ENCODE data around the gene RPA1. TPM values are rescaled to one million over a fixed set of nuclear protein-coding genes. Genes with fewer than 3 reads are reported as not detected.

The RPA1 gene
- total and polyA plus RNA-seq, 2 experiments from 2014 or later = 50.0 to 78.9 TPM

DNA sequence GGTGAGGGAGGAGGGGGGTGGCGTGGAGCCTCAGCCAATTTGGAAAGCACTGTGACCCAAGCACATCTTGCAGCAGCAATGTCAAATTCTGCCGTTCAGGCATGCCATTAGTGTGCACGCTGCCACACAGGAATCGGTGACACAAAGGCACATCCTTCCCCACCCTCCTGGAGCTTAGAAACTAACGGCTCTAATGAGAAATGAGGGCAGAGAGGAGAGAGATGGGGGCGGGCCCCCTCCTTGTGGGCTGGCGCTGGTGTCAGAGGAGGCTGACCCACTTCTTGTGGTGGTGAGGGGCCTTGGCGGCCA lies 100.5 kb downstream of the RPA1 start:
- TF ChIP-seq, protein P1, sequence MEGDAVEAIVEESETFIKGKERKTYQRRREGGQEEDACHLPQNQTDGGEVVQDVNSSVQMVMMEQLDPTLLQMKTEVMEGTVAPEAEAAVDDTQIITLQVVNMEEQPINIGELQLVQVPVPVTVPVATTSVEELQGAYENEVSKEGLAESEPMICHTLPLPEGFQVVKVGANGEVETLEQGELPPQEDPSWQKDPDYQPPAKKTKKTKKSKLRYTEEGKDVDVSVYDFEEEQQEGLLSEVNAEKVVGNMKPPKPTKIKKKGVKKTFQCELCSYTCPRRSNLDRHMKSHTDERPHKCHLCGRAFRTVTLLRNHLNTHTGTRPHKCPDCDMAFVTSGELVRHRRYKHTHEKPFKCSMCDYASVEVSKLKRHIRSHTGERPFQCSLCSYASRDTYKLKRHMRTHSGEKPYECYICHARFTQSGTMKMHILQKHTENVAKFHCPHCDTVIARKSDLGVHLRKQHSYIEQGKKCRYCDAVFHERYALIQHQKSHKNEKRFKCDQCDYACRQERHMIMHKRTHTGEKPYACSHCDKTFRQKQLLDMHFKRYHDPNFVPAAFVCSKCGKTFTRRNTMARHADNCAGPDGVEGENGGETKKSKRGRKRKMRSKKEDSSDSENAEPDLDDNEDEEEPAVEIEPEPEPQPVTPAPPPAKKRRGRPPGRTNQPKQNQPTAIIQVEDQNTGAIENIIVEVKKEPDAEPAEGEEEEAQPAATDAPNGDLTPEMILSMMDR (IDR thresholded peaks at IDR 0.05; ENCODE audit: low read depth, low read length) = no peak
- Histone ChIP-seq H3K4me1 (ENCODE audit: low read depth) (peaks cover 40% of the 10 kb centered on the region), H3K4me3 (no peak overlapping the region), H3K9me3 (ENCODE audit: low read depth) (no peaks in the 10 kb centered on the region), H3K36me3 (no peaks in the 10 kb centered on the region), H3K27me3 (no peaks in the 10 kb centered on the region), H3K27ac (no peak overlapping the region)
- DNase-seq (ENCODE audit: low read depth in 1 of 2, low spot score in 1 of 2) = no peak

DNA sequence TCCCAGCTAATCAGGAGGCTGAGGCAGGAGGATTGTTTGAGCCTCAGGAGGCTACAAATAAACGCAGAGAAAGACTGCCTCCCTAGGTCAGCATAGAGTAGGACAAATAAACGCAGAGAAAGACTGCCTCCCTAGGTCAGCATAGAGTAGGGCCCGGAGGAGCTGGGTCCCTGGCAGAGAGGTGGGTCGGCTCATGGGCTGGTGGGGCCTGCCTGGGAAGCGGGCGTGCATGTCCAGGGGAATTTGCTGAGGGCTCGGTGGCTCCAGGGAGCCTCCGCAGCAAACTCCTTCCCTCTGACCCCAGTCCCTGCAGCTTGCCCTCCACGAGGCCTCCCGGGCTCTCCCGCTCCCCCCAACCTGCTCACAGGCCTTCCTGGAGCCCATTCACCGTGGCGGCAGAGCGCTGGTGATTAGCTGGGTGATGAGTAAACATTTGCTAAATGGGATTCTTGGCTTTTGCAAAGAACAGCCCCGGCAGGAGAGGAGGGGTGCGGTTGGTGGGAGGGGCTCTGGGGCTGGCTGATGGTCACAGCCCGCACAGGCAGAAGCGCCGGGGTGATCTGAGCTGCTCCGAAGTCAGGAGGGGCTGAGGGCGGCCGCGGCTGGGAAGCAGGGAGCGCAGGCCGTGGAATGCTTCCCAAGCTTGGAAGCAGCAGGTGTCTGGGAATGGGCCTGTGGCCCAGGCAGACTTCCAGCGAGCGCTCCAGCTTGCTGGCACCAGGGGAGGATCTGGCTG lies 102.2 kb downstream of the RPA1 start:
- H3K27ac ChIP-seq = peak overlapping the region; percentile 53
- TF ChIP-seq, protein P1 (IDR thresholded peaks at IDR 0.05; ENCODE audit: low read depth, low read length) = no peak
- DNase-seq (ENCODE audit: low read depth in 1 of 2, low spot score in 1 of 2) = peak; percentile 6 to 54
- peaks cover 40% of the 10 kb centered on the region for H3K4me1 ChIP-seq (ENCODE audit: low read depth)
- no peak overlapping the region for H3K4me3 ChIP-seq
- no peaks in the 10 kb centered on the region for H3K27me3 ChIP-seq
- no peaks in the 10 kb centered on the region for H3K36me3 ChIP-seq
- H3K9me3 ChIP-seq (ENCODE audit: low read depth) = no peaks in the 10 kb centered on the region

DNA sequence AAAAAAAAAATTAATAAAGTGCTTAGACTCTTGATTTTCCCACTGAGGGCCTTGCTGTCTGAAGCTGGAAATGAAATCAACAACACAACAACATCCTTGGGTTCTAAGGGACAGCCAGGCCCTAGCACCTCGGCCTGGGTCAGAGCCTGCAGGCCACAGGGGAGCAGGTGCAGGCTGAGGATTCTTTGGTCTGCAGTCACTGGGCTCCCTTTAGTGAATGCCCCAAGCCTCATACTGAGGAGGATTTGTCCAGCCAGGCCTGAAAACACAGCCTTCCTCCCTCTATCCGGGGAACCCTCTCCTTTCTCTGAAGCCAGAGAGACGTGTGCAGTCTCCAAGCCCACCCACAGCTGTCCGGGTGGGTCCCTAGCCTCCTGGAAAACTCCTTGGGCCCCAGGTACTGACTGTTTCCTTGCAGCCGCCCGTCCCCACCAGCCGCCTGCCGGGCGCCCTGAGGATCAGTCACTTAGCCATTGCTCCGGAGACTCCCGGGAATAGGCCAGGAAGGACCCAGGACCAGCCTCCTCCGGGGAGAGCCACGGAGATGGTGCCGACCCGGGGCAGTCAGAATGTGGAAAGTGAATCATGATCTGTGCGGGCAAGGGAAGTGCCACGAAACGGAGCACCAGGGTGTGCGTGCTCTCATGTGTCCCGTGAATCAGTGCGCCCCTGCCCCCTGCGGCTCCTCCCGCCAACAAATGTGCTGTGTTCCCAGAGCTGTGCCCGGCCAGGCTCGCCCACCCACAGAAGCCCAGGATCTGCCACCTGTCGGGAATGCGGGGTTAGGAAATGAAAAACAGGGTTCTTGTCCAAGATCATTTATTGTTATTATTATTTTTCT lies 104.3 kb downstream of the RPA1 start:
- H3K36me3 ChIP-seq = no peaks in the 10 kb centered on the region
- DNase-seq (ENCODE audit: low read depth in 1 of 2, low spot score in 1 of 2) = no peak
- TF ChIP-seq, protein P1 (IDR thresholded peaks at IDR 0.05; ENCODE audit: low read depth, low read length) = no peak
- H3K9me3 ChIP-seq (ENCODE audit: low read depth) = no peaks in the 10 kb centered on the region
- no peak overlapping the region for H3K4me3 ChIP-seq
- peaks cover 33% of the 10 kb centered on the region for H3K4me1 ChIP-seq (ENCODE audit: low read depth)
- H3K27ac ChIP-seq = no peak overlapping the region
- H3K27me3 ChIP-seq = no peaks in the 10 kb centered on the region

DNA sequence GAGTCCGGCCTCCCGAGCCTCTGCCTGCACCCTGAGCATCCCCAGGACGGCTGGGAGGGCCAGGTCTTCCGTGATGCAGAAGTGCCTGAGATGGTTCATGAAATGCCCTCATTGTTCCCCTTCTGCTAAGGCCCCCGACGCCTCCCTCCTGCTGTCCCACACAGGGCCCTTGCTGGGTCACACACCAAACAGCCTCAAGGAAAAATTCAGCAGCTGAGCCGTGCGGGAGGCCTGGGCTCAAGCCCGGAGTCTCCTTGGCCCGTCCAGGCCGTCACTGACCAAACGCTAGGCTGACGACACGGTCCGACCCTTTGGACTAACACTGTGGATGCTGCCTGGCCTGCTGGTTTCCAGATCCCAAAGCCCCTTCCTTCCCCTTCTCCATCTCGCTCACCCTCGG lies 105.1 kb downstream of the RPA1 start:
- TF ChIP-seq, protein P1 (IDR thresholded peaks at IDR 0.05; ENCODE audit: low read depth, low read length) = no peak
- Histone ChIP-seq H3K36me3 (no peaks in the 10 kb centered on the region), H3K9me3 (ENCODE audit: low read depth) (no peaks in the 10 kb centered on the region), H3K27me3 (no peaks in the 10 kb centered on the region), H3K4me3 (no peak overlapping the region), H3K27ac (no peak overlapping the region), H3K4me1 (ENCODE audit: low read depth) (peaks cover 33% of the 10 kb centered on the region)
- DNase-seq (ENCODE audit: low read depth in 1 of 2, low spot score in 1 of 2) = no peak

DNA sequence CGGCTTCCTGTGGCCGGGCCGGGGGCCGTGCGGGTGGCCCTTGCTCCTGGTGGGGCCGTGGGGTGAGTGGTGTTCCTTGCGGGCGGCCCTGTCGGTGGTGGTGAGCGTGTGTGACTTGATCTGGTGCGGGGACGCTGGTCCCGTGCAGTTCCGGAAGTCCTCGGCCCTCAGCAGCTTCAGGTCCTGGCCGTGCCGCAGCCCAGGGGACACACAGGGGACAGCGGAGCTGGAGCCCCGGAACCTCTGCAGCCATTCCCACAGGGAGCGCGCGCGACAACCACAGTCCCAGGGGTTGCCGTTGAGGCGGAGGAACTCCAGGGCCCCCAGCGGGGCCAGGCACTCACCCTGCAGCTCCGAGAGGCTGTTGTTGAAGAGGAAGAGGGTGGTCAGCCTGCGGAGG lies 107.0 kb downstream of the RPA1 start:
- H3K9me3 ChIP-seq (ENCODE audit: low read depth) = no peaks in the 10 kb centered on the region
- H3K36me3 ChIP-seq = no peaks in the 10 kb centered on the region
- peaks cover 38% of the 10 kb centered on the region for H3K4me1 ChIP-seq (ENCODE audit: low read depth)
- H3K27ac ChIP-seq = no peak overlapping the region
- no peak overlapping the region for H3K4me3 ChIP-seq
- no peak for DNase-seq (ENCODE audit: low read depth in 1 of 2, low spot score in 1 of 2)
- TF ChIP-seq, protein P1 (IDR thresholded peaks at IDR 0.05; ENCODE audit: low read depth, low read length) = no peak
- H3K27me3 ChIP-seq = no peaks in the 10 kb centered on the region
